SK-N-SH (cell line): Measurements from ENCODE around the gene PKD2L1. TPM values are rescaled to one million over a fixed set of nuclear protein-coding genes. Genes with fewer than 3 reads are reported as not detected.

Source experiments
- CTCF ChIA-PET: fragments of 300-600, 350-600 bp; formaldehyde crosslinking; extraction: SDS; loops from one replicate; lab custom pipeline; 2021; lab: Yijun Ruan, JAX
- POLR2A ChIA-PET: fragments of 350-600 bp; sonication (Branson Sonifier 250); formaldehyde crosslinking; extraction: SDS; loops from one replicate; lab custom pipeline; 2020; ENCODE audit warnings: antibody characterized with exemption, inconsistent platforms; lab: Yijun Ruan, JAX
- DNase-seq: peaks from one replicate; pipeline ENCODE4 v3.0.0; 2012
- H2AFZ ChIP-seq: fragments of 200-600 bp; sonication (generic); 2 replicates; pipeline ENCODE4 v1.8.1; 2016; ENCODE audit warnings: antibody characterized with exemption, mild to moderate bottlenecking, low read depth
- H3F3A ChIP-seq: fragments of 200-600 bp; sonication (generic); replicated peaks from 2 replicates; pipeline ENCODE3; 2016; ENCODE audit warnings: antibody characterized with exemption, mild to moderate bottlenecking; ENCODE audit not compliant: insufficient read depth
- H3K27ac ChIP-seq, 2 experiments: fragments of 200-500 bp in 1 of 2; fragments of 200-600 bp in 1 of 2; sonication (Bioruptor generic) in 1 of 2; sonication (generic), shearing (Covaris generic) in 1 of 2; 2 replicates each; pipeline versions ENCODE4 v1.5.1 to v1.6.1; 2014 to 2016; ENCODE audit warnings: low read depth in 2 of 2, inconsistent platforms in 1 of 2, low read length in 1 of 2, mild to moderate bottlenecking in 1 of 2, mixed read lengths in 1 of 2
- H3K27me3 ChIP-seq: fragments of 200-600 bp; sonication (generic), shearing (Covaris generic); 2 replicates; pipeline ENCODE4 v1.6.1; 2016; ENCODE audit warnings: mixed run types; ENCODE audit not compliant: insufficient read depth
- H3K36me3 ChIP-seq, 2 experiments: fragments of 200-500 bp in 1 of 2; fragments of 200-600 bp in 1 of 2; sonication (Bioruptor generic) in 1 of 2; sonication (generic) in 1 of 2; replicated peaks in 1 of 2; 2 replicates each; pipeline versions ENCODE3 to v1.5.1; 2014 to 2016; ENCODE audit warnings: low read length in 1 of 2, mild to moderate bottlenecking in 1 of 2; ENCODE audit not compliant: insufficient read depth in 2 of 2, control insufficient read depth in 1 of 2
- H3K4me1 ChIP-seq, 2 experiments: fragments of 200-500 bp in 1 of 2; fragments of 200-600 bp in 1 of 2; sonication (Bioruptor generic) in 1 of 2; sonication (generic), shearing (Covaris generic) in 1 of 2; 2 replicates each; pipeline versions ENCODE4 v1.5.1 to v1.6.1; 2014 to 2016; ENCODE audit warnings: low read depth in 1 of 2, low read length in 1 of 2, mixed run types in 1 of 2; ENCODE audit not compliant: insufficient read depth in 2 of 2, control insufficient read depth in 1 of 2
- H3K4me2 ChIP-seq: fragments of 200-600 bp; sonication (generic), shearing (Covaris generic); 2 replicates; pipeline ENCODE4 v1.6.1; 2017; ENCODE audit warnings: mixed run types
- H3K4me3 ChIP-seq, 2 experiments: fragments of 200-500 bp in 1 of 2; fragments of 200-600 bp in 1 of 2; sonication (Bioruptor generic) in 1 of 2; sonication (generic), shearing (Covaris generic) in 1 of 2; 2 replicates each; pipeline versions ENCODE4 v1.5.1 to v1.8.1; 2014 to 2016; ENCODE audit warnings: low read depth in 2 of 2, inconsistent platforms in 1 of 2, low read length in 1 of 2, mild to moderate bottlenecking in 1 of 2, mixed read lengths in 1 of 2, moderate library complexity in 1 of 2
- H3K79me2 ChIP-seq: fragments of 200-600 bp; sonication (generic); 2 replicates; pipeline ENCODE4 v1.8.1; 2017; ENCODE audit warnings: mild to moderate bottlenecking; ENCODE audit not compliant: insufficient read depth
- H3K9ac ChIP-seq: fragments of 200-600 bp; sonication (generic); 2 replicates; pipeline ENCODE4 v1.6.1; 2017; ENCODE audit warnings: mixed run types
- H3K9me2 ChIP-seq: fragments of 200-600 bp; sonication (generic); 2 replicates; pipeline ENCODE4 v1.6.1; 2017; ENCODE audit warnings: mixed run types
- H3K9me3 ChIP-seq: fragments of 200-600 bp; sonication (generic); 2 replicates; pipeline ENCODE4 v1.6.1; 2017; ENCODE audit warnings: mixed run types, mild to moderate bottlenecking, moderate library complexity
- H4K20me1 ChIP-seq: fragments of 200-600 bp; sonication (generic); 2 replicates; pipeline ENCODE4 v1.6.1; 2017; ENCODE audit warnings: mild to moderate bottlenecking, mixed run types; ENCODE audit not compliant: insufficient read depth
- CHD2 ChIP-seq: fragments of 150-350 bp; IDR thresholded peaks from 2 replicates; pipeline ENCODE4 v1.6.1; 2018; ENCODE audit warnings: low read length; ENCODE audit not compliant: partially characterized antibody
- CTCF ChIP-seq: fragments of 200-600 bp; sonication (generic); IDR thresholded peaks from 2 replicates; pipeline ENCODE4 v1.6.1; 2017; ENCODE audit warnings: antibody characterized with exemption, mild to moderate bottlenecking, moderate library complexity
- ELF1 ChIP-seq: IDR thresholded peaks from 2 replicates; pipeline ENCODE4 v1.4.0; 2012
- EZH2phosphoT487 ChIP-seq: fragments of 200-600 bp; sonication (generic); IDR thresholded peaks from 2 replicates; pipeline ENCODE4 v1.6.1; 2017; ENCODE audit warnings: low read depth, mixed run types, mild to moderate bottlenecking, antibody characterized with exemption, moderate library complexity, borderline replicate concordance
- FOSL2 ChIP-seq: IDR thresholded peaks from 2 replicates; pipeline ENCODE4 v1.4.0; 2012; ENCODE audit warnings: low read depth, mild to moderate bottlenecking, moderate library complexity, borderline replicate concordance
- FOXM1 ChIP-seq: IDR thresholded peaks from 2 replicates; pipeline ENCODE4 v1.4.0; 2012; ENCODE audit warnings: low read depth, mild to moderate bottlenecking
- GABPA ChIP-seq: IDR thresholded peaks from 2 replicates; pipeline ENCODE4 v1.4.0; 2012; ENCODE audit warnings: low read depth, mild to moderate bottlenecking
- IRF3 ChIP-seq: fragments of 150-350 bp; IDR thresholded peaks from 2 replicates; pipeline ENCODE4 v1.6.1; 2016; ENCODE audit warnings: mild to moderate bottlenecking, low read depth, low read length
- MAX ChIP-seq: IDR thresholded peaks from 2 replicates; pipeline ENCODE4 v1.4.0; 2012; ENCODE audit warnings: low read depth
- MEF2A ChIP-seq: IDR thresholded peaks from 2 replicates; pipeline ENCODE4 v1.4.0; 2012; ENCODE audit warnings: low read depth, borderline replicate concordance
- NFIC ChIP-seq: IDR thresholded peaks from 2 replicates; pipeline ENCODE4 v1.4.0; 2012; ENCODE audit warnings: borderline replicate concordance
- NRF1 ChIP-seq: IDR thresholded peaks from 2 replicates; pipeline ENCODE4 v1.6.1; 2012; ENCODE audit warnings: low read depth, mild to moderate bottlenecking, low read length
- RCOR1 ChIP-seq: fragments of 150-350 bp; IDR thresholded peaks from 2 replicates; pipeline ENCODE4 v1.6.1; 2017; ENCODE audit warnings: antibody characterized with exemption, low read length
- REST ChIP-seq: IDR thresholded peaks from 2 replicates; pipeline ENCODE4 v1.6.1; 2012; ENCODE audit warnings: mild to moderate bottlenecking, low read depth, low read length, moderate library complexity
- RFX5 ChIP-seq: IDR thresholded peaks from 2 replicates; pipeline ENCODE4 v1.6.1; 2012; ENCODE audit warnings: mild to moderate bottlenecking, improper control_type of control experiment, low read length
- RXRA ChIP-seq: IDR thresholded peaks from 2 replicates; pipeline ENCODE4 v1.4.0; 2012; ENCODE audit warnings: low read depth, mild to moderate bottlenecking, borderline replicate concordance
- SIN3A ChIP-seq: IDR thresholded peaks from 2 replicates; pipeline ENCODE4 v1.6.1; 2012; ENCODE audit warnings: low read depth, mild to moderate bottlenecking, low read length, moderate library complexity, borderline replicate concordance
- SMC3 ChIP-seq: IDR thresholded peaks from 2 replicates; pipeline ENCODE4 v1.6.1; 2012; ENCODE audit warnings: low read depth, low read length, improper control_type of control experiment
- TAF1 ChIP-seq: IDR thresholded peaks from 2 replicates; pipeline ENCODE4 v1.6.1; 2012; ENCODE audit warnings: low read depth, mild to moderate bottlenecking, low read length, moderate library complexity, borderline replicate concordance
- USF1 ChIP-seq: IDR thresholded peaks from 2 replicates; pipeline ENCODE4 v1.4.0; 2012; ENCODE audit warnings: low read depth, borderline replicate concordance
- WGBS: methylation state at CpG from one replicate; pipeline ENCODE4 v1.1.6; 2017; ENCODE audit warnings: low lambda C conversion rate; 5-methylcytosine and 5-hydroxymethylcytosine counted together
- polyA plus RNA-seq, 3 experiments: library from polyadenylated mRNA; depleted of rRNA; stranded (reverse); fragments of >200 nt; gene quantifications; 2 replicates each; pipeline ENCODE4 v1.2.3, GENCODE V29; 2012

PKD2L1 gene
- polyA plus RNA-seq, 1 of the 3 experiments (the other 2 are of a cell fraction): not detected

- no peak overlapping the region for H2AFZ ChIP-seq
- H3K4me1 ChIP-seq: peaks cover 0 to 12% of the 10 kb centered on the region in 2 experiments; a peak in 1 of 4 replicates
- no peaks in the 10 kb centered on the region for H3K9me3 ChIP-seq
- H3K27ac ChIP-seq: no peak overlapping the region
- no peaks in the 10 kb centered on the region for H4K20me1 ChIP-seq
- H3K9ac ChIP-seq: no peak overlapping the region
- peaks cover 10% of the 10 kb centered on the region; the same call in 1 of the 2 replicates for H3K27me3 ChIP-seq
- WGBS: 61% methylated on average over 4 of the region's 5 CpGs
- DNase-seq: no peak
- ChIA-PET CTCF (interaction anchor here (0.6 to 24.3 kb wide), 26 partner anchors 9 to 539 kb away, joined by 3 to 432 read pairs (median 4); partner anchors contain the start of genes PKD2L1 and SEC31B), POLR2A (no interaction called here)
- H3F3A ChIP-seq: no peaks in the 10 kb centered on the region
- TF ChIP-seq GABPA (no peak), CTCF (no peak), TAF1 (no peak), ELF1 (no peak), REST (no peak), RCOR1 (no peak), IRF3 (no peak), NFIC (no peak), SMC3 (no peak), FOSL2 (no peak), FOXM1 (no peak), NRF1 (no peak), MAX (no peak), RXRA (no peak), USF1 (no peak), CHD2 (no peak), RFX5 (no peak), MEF2A (no peak), EZH2phosphoT487 (no peak), SIN3A (no peak)
- H3K79me2 ChIP-seq: no peaks in the 10 kb centered on the region
- H3K4me3 ChIP-seq: no peak overlapping the region
- no peaks in the 10 kb centered on the region for H3K36me3 ChIP-seq
- H3K4me2 ChIP-seq: no peak overlapping the region
- H3K9me2 ChIP-seq: no peaks in the 10 kb centered on the region
Observed at GRCh38 chr10:100339236-100339635, 9.2 kb upstream of the PKD2L1 start.
